GM23338 (cell line): Measurements from ENCODE around the gene TEKT2.

Experiments
- CREB1 ChIP-seq: fragments of 250-450 bp; sonication (Bioruptor Pico); IDR thresholded peaks from 2 replicates; pipeline ENCODE4 v1.5.0; 2020; ENCODE audit warnings: low read depth, mild to moderate bottlenecking, moderate library complexity
- CTCF ChIP-seq, 2 experiments: fragments of 200-600 bp in 1 of 2; sonication (generic) in 1 of 2; conservative IDR thresholded peaks; 2 replicates each; pipeline versions ENCODE4 v1.5.1 to v1.6.1; 2016 to 2017; ENCODE audit warnings: antibody characterized with exemption in 2 of 2, low read depth in 2 of 2, mild to moderate bottlenecking in 2 of 2, moderate library complexity in 1 of 2
- EZH2 ChIP-seq: fragments of 200-600 bp; sonication (generic); IDR thresholded peaks from one replicate; pipeline ENCODE4 v1.8.0; 2017; ENCODE audit warnings: antibody characterized with exemption, mild to moderate bottlenecking, low read depth; ENCODE audit not compliant: unreplicated experiment

GRCh38 chr1:36088265-36088576 is 4.3 kb downstream of the TEKT2 start:
- TF ChIP-seq CREB1 (CRISPR knock-in tag) = no peak
- TF ChIP-seq CTCF (conservative IDR thresholded peaks at IDR 0.05; ENCODE audit: low read depth in 2 of 2) = no peak
- no peak for TF ChIP-seq EZH2
